GM21526 (cell line): Measurements from ENCODE around the gene PEPD.

ENCODE experiments used
- ATAC-seq: cut with Tn5 transposase; IDR thresholded peaks from one replicate; pipeline ENCODE4 v1.9.1; 2021; ENCODE audit warnings: moderate library complexity; ENCODE audit not compliant: unreplicated experiment, low FRiP score

PEPD gene

DNA sequence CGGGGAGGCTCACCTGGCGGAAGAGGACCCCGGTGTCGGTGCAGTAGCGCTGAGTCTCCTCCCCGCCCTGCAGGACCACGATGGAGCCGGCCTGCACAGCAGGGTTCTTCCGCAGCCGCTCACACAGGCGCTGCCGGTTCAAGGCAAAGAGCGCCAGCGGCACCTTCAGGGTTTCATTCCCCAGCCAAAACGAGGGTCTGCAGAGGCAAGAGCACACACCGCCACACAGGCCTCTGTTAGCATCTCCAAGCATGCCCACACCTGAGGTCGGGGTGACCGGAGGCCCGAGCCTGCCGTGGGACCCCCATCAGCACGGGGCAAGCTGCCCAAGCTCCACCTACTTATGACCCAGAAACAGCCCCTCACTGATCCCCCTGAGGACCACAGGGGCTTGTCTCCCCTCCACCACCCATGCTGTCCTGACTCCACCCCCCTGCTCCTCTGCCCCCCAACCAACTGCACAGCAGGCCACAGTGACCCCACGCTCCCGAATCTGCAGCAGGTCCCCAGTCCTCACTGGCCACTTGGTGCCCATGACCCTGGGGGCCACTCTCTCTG, 8.9 kb downstream of the PEPD start:
- ATAC-seq: no peak

DNA sequence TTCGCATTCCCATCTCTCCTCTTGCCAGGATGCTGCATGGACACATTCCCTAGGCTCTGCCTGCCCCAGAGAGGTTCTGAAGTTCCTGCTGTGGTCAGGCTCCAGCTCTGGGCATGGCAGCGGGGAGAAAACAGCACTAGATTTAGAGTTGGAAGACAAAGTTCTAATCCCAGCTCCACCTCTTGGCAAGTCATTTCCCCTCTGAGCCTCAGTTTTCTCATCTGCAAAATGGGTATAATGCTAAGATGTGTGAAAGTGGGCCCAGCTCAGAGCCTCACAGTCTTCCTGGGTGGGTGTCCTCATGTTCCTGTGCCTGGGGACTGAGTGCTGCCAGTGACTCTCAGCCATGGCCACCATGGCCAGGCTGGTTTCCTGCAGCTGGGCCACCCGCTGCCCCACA, 9.6 kb downstream of the PEPD start:
- ATAC-seq: no peak

DNA sequence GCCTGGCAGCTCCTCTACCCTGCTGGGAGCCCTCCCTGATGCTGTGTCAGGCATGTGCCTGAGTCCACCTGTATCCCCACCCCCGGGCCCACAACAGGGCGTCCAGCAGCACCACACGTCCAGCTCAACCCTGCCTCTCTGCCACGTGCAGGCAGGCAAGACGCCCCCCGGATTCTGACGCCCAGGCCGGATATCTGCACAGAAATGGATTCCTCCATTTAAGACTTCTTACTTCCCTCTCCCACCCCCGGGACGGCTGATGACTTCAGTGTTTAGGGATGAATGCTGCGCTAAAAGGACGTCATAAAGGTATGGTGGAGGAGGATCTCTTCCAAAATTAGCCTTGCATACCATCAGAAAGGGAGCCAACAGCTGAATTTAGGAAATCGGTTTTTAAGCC, 10.2 kb downstream of the PEPD start:
- no peak for ATAC-seq

DNA sequence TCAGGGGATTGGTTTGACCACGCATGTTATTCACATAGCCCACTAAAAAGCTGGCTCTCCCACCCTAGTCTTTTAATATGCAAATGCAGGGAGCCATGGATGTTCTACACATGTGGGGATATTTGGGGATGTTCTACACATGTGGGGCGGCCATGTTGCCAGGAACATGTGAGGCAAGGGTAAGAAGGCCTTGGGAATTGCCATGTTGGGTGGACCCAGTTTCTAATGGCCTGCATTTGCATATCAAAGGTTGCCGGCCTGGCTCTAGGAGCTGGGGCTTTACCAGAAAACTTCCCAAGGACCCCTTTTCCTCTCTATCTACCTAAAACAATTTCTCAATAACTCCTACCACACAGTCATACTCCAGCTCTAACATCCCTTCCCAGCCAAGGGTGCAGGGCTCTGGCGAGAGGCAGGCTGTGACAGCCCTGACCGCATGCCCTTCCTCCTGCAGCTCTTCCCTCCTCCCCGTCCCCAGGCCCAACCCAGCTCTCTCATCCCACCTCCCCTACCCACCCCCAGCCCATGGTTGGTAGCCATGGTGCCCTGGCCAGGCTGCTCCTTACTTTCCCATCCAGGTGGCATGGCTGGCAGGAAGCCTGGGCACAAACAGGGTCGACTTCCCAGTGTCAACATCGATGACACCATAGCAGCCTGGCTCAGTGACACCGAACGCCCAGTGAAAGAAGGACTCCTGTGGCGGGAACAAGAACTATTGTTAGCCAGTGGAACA, 11.0 kb downstream of the PEPD start:
- no peak for ATAC-seq

DNA sequence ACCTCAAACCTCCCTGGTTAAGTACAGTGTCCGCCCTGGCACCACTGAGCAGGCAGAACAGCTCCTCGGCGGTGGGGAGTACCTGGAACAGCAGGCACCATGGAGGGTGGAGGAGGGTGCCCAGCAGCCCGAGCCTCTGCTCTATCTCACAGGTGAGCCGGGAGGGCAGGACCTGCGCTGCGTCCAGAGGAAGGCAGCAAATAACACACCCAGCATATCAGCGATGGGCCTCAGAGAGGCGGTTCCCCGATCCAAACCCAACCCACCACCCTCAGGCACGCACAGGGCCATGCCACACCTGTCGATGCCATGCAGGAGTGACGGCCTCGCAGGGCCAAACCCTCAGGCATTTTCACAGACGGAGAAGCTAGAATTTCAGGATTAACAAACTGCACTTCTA, 11.8 kb downstream of the PEPD start:
- no peak for ATAC-seq

DNA sequence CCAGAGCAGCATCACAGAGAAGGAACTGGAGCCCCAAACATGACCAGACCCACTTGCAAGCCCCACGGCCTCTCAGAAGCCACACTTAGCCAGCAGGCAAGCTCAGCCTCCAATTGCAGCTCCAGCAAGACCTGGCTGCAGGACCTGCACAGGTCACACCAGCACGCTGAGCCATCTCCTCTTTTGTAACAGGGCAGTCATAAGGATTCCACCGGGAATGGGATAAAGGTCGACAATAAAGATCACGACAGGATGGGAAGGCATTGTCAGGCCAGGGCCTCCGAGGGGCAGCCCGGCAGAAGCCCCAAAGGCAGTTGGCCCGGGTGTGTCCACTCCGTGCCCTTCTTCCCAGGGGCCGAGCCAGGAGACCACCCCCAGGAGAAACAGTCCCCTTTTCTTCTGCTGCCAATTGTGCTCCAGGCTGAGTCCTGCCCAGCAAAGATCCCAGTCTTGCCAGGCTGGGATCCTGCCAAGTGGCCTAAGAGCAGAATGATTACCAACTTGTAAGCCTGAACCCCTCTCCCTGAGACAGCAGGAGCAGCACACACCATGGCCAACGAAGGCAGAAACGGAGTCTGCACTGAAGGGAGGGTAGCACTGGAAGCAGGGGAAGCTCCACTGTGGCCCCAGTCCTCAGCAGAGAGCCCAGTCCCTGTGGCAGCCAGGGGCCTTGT, 12.5 kb downstream of the PEPD start:
- ATAC-seq: no peak

DNA sequence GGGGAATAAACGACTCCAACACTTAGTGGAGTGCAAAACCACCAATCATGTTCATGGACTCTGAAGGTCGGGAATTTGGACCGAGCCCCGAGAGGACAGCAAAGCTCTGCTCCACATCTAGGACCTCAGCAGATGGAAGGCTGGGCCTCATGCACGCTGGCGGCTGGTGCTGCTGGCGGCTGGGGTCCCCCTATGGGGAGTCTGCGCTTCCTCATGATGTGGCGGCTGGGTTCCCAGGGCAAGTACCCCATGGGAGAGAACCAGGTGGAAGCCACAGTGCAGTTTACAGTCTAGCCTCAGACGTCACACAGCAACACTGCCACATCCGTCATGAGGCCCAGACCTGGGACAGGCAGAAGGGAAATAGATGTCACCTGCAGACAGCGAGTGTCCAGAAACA, 13.2 kb downstream of the PEPD start:
- ATAC-seq: no peak

DNA sequence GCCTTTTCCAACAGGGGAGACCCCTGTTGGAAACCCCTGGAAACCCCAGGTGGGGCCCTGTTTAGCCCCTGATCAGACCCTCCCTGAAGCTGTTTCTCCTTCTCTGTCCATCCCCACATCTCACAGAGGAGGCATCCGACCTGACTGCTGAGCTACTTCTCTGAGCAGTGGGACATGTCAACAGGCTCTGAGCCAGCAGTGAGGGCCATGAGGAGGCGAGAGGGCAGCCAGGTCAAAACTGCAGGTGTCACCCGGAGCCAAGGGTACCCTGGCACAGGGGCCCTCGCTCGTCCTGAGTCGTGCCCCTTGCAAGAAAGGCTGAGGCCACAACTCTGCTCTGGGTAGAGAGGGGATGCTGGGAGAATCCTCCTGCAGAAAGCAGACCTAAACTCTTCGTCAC, 13.6 kb downstream of the PEPD start:
- no peak for ATAC-seq

DNA sequence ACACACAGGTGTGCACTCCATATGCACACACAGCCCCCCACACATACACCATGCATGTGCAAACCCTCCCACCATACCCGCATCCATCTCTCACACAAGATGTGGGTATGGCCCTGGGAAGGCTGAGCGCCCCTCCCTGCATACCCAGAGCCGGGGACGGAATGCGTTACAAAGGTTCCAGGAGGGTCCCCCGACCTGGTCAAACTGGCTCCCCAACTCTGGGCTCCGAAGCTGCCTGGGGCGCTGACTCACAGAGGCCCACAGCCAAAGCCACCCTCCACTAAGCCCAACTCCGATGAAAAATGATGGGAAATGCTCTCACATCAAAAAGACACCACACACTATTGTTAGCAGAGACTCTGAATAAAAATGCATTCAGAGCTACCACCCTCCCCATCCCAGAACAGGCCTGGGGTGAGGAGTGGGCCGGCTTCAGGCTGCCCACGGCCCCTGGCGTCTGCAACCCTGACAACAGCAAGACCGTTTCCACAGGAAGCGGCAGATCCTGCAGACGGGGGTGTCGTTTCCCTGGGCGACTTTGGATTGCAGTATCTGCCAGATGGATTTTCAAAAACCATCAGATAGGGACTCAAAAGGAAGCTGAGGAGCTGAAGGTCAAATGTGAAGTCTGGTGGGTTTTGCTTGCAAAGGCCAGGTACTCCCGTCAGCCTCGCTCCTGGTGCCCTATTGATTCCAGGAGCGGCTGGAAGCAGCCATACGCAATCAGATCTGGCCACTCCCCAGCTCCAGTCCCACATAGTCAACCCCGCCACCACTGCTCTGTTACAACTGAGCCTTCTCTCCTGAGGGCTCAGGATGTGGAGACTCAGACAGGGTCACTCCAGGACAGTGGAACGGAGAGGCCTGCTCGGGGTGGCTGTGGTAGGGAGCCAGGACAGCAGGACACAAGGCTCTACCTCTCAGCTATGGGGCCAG, 14.3 kb downstream of the PEPD start:
- ATAC-seq: no peak

DNA sequence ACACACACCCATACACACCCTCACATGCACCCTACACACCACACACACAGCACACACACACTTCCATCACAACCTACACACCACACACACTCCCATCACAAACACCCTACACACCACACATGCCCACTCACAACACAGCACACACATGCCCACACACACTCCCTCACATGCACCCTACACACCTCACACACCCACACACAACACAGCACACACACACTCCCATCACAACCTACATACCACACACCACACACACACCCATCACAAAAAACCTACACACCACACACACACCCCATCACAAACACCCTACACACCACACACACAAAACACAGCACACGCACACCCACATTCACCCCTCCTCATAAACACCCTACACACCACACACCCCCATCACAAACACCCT, 15.1 kb downstream of the PEPD start:
- no peak for ATAC-seq

DNA sequence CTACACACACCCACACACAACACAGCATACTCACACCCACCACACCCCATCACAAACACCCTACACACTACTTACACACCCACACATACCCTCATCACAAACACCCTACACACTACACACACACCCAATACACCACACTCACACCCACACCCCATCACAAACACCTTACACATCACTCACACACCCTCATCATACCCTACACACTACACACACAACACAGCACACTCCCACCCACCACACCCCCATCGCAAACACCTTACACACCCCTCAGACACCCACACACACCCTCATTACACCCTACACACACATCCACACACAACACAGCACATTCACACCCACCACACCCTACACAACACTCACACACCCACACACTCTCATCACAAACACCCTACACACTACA, 15.8 kb downstream of the PEPD start:
- ATAC-seq: no peak

DNA sequence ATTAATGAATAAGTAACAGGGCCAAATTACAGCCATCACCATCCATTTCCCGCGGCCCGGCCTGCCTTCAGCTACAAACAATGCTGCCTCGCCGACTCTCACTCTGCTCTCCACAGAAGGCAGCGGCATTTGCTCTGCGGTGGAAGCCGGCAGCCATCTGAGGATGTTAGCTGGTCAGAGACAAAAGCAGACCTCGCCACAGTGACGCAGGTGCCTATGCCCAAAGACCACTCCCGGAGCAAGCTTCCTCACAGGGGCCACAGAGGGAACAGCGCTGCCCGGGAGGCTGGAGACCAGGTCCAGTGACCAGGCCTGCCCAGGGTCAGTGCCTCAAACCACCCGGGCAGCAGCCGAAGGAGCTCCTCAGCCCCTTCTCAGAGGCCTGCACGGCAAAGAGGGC, 16.4 kb downstream of the PEPD start:
- no peak for ATAC-seq

DNA sequence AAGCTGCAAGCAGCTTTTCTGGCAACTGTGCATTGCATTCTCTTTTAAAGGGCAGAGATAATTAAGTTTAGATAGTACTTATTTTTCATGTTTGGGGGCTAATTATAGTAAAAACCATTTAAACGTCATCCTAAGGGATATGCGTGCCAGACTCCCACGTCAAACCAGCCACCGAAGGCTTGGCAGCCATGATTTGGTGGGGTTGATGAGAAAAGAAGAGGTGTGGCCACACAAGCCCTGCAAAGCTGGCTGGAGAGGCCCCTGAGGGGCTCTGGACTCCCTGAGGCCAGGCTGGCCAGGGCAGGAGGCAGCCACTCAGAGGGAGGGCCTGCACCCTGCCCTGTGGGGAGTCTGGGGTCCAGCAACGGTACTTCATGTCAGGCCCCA, 17.5 kb downstream of the PEPD start:
- no peak for ATAC-seq

DNA sequence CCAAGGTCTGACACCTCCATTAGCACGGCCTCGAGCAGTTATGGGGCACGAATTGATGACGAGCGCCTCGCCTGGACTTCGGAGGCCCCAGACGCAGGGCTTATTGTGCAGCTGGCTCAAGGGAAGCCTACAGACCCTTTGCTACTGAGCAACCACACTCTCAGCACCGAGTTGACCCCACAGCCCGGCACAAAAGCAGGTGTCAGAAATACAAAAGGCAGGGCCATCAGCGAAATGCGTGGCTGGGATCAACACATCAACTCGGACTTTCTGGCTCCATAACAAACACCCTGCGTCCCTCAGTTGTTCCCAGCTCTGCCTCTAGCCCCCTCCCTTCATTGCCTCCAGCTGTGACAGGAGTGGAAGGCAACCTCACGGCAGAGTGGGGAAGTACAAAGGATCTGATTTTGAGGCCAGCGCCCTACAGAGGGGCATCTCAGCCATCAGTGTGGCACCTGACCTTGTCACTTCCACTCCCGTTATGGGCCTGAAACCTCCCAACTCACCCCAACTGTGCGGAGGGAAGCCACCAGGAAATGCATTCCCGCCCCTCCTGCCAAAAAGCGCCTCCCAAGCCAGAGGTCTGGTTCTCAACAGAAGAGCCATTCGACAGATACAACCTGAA, 18.0 kb downstream of the PEPD start:
- ATAC-seq: no peak

DNA sequence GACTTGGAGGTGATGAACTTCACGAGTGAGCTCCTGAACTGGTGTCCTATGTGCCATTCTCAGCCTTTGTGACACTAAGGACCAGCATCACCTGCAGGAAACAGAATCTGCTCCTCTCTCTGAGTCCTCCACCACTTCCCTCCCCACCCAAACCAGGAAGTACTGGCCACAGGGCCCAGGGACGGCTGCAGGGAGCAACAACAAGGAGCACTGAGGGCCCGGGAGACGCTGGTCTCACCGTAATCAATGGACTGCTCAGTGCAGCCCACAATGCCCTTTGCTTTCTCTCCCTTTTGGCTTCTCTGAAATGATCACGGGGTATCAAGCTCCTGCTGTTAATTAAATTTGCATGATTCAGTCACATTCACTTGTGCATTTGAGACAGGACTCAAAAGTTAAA, 18.6 kb downstream of the PEPD start:
- ATAC-seq: no peak

DNA sequence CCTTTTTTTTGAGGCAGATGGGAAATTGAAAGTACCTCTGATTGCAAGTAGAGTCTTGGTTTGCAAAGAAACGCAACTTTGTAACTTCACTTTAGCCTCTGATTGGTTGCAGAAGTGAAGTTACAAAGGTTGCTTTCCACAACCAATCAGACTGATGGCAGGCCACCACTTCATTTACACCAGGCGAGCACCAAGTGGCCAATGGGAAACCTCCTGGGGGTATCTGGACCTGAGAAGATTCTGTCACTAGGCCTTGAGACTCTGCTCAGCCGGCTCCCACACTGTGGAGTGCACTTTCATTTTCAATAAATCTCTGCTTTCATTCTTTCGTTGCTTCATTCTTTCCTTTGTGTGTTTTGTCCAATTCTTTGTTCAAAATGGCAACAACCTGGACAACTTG, 19.1 kb downstream of the PEPD start:
- no peak for ATAC-seq

DNA sequence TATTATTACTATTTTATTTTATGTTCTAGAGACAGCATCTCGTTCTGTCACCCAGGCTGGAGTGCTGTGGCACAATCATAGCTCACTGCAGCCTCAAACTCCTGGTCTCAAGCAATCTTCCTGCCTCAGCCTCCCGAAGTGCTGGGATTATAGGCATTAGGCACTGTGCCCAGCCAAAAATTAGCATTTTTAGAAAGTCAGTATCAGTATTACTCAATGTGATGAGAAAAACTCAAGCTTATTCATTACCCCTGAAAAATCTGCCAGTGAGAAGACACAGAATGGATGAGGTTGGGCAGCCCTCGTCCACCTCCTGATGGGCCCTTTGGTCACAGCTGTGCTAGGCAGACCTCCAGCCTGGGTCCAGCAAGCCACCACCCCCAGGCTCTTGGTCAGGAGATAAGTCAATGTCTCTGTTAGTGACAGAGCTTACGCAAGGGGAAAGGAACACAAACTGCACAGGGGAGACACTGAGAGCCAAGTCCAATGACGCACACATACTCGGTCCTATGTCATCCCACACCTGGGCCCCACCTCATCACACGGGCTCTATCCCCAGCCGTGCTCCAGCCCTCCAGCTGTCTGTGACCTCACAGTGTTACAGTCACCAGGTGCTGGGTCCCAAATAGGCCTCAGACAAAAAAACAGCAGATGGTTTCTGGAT, 19.8 kb downstream of the PEPD start:
- no peak for ATAC-seq

DNA sequence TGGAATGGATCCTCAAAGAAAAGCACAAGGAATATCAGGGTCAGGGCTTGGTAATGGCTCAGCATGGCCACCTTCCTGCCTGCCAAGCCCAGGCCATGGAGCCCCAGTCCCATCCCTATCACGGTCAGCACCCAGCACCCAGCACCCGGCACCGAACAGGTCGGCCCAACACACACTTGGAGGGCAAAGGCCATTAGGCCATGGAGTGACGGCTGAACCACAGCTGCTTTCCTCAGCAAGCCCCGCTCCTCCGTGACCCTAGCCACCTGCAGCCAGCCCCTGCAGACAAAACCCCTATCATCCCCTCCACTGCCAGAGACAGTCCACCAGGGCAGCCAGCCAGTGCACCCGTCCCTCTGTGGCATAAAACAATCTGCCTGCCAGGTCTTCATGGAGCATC, 20.6 kb downstream of the PEPD start:
- no peak for ATAC-seq

DNA sequence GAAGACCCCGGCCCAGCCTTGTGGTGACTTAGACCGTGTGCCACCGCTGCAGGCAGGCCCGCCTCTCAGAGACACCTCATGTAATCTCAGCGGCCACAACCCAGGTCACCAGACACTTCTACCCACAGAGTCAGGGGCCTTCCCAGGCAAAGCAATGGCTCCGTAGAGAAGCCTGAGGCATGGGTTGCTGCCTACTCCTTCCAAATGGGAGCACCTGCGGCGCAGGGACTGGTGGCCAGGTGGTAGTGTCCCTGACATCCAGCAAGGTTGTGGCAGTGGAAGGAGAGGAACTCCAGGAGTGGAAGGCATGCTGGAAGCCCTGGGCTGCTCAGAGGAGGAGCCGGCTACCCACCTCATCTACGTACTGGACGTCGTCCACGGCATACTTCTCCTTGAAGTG, 21.0 kb downstream of the PEPD start:
- no peak for ATAC-seq
